GM21529 (cell line): ENCODE results near the gene KIAA0586.
"Not testable (repeated sequence)": the region's sequence is repeated elsewhere in the genome, so short reads cannot be mapped to it uniquely, and the experiment has no call there.

Experiments used
- ATAC-seq: cut with Tn5 transposase; IDR thresholded peaks from one replicate; pipeline ENCODE4 v1.9.1; 2021; ENCODE audit not compliant: unreplicated experiment

Gene KIAA0586

GRCh38 chr14:58543253-58543652 lies 115.7 kb downstream of the KIAA0586 start:
- ATAC-seq = no peak

- ATAC-seq = no peak
Measured at GRCh38 chr14:58547649-58548048, 120.1 kb downstream of the KIAA0586 start.

GRCh38 chr14:58549105-58549757 lies 121.7 kb downstream of the KIAA0586 start:
- no peak for ATAC-seq

- no peak for ATAC-seq
Measured at GRCh38 chr14:58553959-58554358, 126.4 kb downstream of the KIAA0586 start.

GRCh38 chr14:58555647-58556046 lies 128.1 kb downstream of the KIAA0586 start:
- ATAC-seq = no peak

GRCh38 chr14:58557242-58557641 lies 129.7 kb downstream of the KIAA0586 start:
- no peak for ATAC-seq

- ATAC-seq = no peak
Measured at GRCh38 chr14:58560208-58560607, 132.7 kb downstream of the KIAA0586 start.

GRCh38 chr14:58562141-58562540 lies 134.6 kb downstream of the KIAA0586 start:
- no peak for ATAC-seq

- no peak for ATAC-seq
Measured at GRCh38 chr14:58563978-58564377, 136.5 kb downstream of the KIAA0586 start.

GRCh38 chr14:58565832-58566231 lies 138.3 kb downstream of the KIAA0586 start:
- ATAC-seq = no peak

- no peak for ATAC-seq
Measured at GRCh38 chr14:58566979-58567378, 139.5 kb downstream of the KIAA0586 start.

- no peak for ATAC-seq
Measured at GRCh38 chr14:58568322-58568721, 140.8 kb downstream of the KIAA0586 start.

- ATAC-seq = no peak
Measured at GRCh38 chr14:58571256-58571655, 143.7 kb downstream of the KIAA0586 start.

- ATAC-seq = no peak
Measured at GRCh38 chr14:58571769-58572472, 144.4 kb downstream of the KIAA0586 start.

GRCh38 chr14:58572473-58572853 lies 144.9 kb downstream of the KIAA0586 start:
- ATAC-seq = no peak

- ATAC-seq = no peak
Measured at GRCh38 chr14:58572863-58573262, 145.3 kb downstream of the KIAA0586 start.

- ATAC-seq = no peak
Measured at GRCh38 chr14:58574623-58575022, 147.1 kb downstream of the KIAA0586 start.

- no peak for ATAC-seq
Measured at GRCh38 chr14:58575956-58576355, 148.4 kb downstream of the KIAA0586 start.

GRCh38 chr14:58580035-58580434 lies 152.5 kb downstream of the KIAA0586 start:
- not testable (repeated sequence) for ATAC-seq

- ATAC-seq = not testable (repeated sequence)
Measured at GRCh38 chr14:58581389-58581788, 153.9 kb downstream of the KIAA0586 start.

GRCh38 chr14:58584383-58584782 lies 156.9 kb downstream of the KIAA0586 start:
- ATAC-seq = no peak

GRCh38 chr14:58587271-58587670 lies 159.8 kb downstream of the KIAA0586 start:
- ATAC-seq = no peak

- ATAC-seq = not testable (repeated sequence)
Measured at GRCh38 chr14:58588321-58588720, 160.8 kb downstream of the KIAA0586 start.
